Dedifferentiated amniotic fluid mesenchymal stem cell (primary cell): ENCODE data around the gene KLRF1.

Experiments
- DNase-seq: peaks from one replicate; pipeline ENCODE4 v3.0.0-alpha.2; 2016; ENCODE audit errors: extremely low spot score

KLRF1 gene, protein sequence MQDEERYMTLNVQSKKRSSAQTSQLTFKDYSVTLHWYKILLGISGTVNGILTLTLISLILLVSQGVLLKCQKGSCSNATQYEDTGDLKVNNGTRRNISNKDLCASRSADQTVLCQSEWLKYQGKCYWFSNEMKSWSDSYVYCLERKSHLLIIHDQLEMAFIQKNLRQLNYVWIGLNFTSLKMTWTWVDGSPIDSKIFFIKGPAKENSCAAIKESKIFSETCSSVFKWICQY

DNA sequence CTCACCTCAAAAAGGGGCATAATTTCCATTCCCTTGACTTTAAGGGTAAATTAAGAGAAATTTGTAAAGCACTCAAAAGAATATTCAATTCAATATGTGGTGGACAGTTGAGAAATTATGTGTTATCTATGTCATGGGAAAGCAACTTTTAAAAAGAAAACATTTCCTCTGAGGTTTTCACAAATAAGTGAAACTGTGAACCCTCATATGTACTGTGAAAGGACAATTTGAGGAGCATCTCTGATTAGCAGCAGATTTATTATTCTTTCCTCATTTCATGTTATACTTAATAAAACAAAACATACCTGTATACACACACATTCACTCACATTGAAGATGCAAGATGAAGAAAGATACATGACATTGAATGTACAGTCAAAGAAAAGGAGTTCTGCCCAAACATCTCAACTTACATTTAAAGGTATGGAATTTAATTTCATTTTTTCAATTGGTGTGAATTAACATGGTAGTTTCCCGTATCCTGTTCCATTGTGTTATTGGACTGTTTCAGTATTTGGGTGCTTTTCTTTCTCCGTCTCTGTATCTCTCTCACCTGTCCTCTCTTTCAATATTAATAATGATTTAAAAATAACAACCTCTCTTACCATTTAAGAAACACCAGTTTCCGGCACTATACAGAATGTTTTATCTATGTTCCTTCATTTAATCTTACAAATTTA, at the start of gene KLRF1:
Gene KLRF1, plus strand, starts transcription at position 273 of the 680 bp plus-strand sequence. Its CDS starts 64 bp downstream, at position 337.
- no peak for DNase-seq

DNA sequence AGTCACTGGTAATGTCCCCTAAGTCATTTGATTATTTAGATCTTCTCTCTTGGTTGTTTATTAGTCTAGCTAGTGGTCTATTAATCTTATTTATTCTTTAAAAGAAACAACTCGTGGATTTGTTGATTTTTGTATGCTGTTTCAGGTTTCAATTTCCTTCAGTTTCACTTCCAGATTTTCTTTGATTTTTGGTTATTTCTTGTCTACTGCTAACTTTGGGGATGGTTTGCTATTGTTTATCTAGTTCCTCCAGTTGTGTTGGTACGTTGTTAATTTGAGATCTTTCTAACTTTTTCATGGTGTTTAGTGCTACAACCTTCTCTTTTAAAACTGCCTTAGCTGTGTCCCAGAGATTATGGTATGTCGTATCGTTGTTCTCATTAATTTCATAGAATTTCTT, 48.1 kb upstream of the KLRF1 start:
- DNase-seq = no peak

DNA sequence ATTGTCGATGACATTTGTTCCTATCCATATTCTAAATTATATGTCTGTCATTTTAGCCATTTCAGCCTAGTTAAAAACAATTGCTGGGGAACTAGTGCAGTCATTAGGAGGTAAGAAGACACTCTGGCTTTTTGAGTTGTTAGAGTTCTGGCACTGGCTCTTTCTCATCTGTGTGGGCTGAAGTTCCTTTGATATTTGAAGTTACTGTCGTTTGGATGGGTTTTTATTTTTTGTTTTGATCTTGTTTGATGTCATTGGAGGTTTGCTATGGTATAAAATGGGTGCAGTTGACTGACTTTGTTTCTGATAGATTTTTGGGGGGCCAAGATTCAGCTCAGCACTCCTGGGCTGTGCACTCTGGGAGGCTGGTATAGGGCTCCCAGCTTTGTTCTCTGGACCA, 45.9 kb upstream of the KLRF1 start:
- no peak for DNase-seq

DNA sequence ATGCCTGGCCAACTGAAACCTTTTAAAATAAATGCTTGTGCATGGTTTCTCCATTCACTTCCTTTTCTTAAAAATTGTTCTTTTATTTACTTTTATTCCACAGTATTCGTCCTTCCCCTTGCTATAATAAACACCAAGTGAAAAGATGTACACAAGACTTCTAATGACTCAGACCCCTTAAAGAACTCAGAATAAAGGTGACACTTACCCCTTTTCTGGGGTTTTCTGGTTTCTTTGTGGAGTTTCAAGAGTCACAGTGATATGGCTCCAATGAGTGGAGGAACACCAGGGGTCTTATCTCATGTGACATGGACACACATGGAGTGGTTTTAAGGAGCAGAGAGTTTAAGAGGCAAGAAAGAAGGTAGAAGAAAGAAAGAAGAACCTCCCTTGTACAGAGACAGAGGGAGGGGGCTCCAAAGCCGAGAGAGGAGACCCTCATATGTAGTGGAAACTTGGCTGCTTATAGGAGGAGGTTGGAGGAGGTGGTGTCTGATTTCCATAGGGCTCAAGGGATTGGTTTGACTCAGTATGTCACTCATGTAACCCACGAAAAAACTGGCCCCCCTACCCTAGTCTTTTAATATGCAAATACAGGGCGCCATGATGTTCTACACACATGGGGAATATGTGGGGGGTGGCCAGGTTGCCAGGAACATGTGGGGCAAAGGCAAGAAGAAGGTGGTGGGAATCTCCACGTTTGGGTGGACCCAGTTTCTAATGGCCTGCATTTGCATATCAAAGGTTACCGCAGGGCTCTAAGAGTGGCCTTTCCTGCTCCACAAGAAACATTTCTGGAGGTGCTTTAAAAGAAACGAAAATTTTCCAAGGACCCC, 44.5 kb upstream of the KLRF1 start:
- DNase-seq = no peak

DNA sequence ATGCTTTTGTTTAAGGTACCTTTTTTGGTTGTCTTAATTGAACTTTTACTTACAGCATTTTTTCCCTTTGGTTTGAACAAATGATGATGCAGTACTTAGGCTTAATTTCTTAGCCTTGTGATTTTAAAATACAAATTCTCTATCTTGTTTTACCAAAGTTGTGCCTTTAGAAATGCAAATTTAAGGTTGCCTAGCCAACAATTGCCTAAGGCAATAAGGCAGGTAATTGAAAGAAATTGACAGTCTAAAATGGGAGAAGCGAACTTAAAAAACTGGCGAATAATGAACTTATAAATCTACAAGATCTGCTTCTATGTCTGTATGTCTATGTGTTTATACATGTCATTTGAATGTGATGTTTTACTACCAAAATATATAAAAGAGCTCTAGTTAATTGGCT, 43.0 kb upstream of the KLRF1 start:
- DNase-seq = no peak

DNA sequence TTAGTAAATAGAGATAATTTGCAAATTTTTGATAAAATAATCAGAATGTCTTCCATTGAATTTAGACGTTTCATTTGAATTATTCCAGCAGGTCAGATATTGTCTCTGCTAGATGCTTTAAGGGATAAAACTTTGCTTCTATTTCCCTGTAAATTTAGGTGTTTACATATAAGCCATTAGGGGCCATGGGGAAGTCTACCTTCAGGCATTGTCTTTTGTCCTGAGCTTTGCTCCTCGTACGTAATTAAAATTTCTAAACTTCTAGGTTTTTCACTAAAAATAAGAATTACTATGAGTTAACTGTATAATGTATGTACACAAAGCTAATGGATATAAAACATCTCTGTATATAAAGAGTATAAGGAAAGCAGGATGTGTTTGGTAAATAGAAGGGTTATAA, 42.5 kb upstream of the KLRF1 start:
- DNase-seq = no peak

DNA sequence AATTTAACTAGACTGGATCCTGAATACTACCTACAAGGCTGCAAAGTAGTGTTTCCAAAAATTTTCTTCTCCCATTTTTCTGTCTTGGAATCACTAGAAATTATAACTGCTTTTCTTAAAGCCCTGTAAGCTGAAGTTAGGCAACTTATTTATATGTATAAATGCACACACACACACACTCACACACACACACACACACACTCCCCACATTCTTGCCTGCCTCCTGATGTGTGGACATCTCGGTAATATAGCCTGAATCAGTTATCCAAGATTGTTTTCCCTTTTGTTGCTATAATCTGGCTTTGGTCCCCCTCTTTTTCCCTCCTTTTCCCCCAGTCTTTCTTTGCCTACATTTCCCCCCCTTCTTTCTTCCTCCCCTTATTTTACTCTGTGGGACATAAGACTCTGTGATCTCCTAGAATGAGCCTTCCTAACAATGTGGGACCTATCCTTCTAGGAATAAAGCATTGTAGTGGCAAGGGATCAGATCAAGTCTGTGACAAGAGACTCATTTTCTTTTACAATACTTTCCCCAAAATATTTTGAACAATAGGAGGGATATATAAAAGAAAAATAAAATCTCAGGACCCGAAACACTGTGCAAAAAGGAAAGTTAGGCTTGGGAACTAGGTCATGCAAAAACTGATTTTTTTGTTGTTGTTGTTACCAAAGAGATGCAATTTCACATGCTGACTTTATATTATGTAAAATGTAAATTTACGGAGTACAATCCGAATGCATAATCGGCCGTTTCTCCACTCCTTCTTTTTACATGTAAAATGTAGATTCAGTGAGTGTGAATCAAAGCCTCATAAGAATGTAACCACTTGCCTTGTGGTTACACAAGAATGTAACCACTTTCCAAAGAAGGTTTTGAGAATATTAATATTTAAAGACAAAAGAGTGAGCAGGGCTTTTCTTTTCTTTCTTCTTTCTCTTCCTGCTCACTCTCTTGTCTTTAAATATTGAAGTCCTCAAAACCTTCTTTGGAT, 40.3 kb upstream of the KLRF1 start:
- DNase-seq = no peak

DNA sequence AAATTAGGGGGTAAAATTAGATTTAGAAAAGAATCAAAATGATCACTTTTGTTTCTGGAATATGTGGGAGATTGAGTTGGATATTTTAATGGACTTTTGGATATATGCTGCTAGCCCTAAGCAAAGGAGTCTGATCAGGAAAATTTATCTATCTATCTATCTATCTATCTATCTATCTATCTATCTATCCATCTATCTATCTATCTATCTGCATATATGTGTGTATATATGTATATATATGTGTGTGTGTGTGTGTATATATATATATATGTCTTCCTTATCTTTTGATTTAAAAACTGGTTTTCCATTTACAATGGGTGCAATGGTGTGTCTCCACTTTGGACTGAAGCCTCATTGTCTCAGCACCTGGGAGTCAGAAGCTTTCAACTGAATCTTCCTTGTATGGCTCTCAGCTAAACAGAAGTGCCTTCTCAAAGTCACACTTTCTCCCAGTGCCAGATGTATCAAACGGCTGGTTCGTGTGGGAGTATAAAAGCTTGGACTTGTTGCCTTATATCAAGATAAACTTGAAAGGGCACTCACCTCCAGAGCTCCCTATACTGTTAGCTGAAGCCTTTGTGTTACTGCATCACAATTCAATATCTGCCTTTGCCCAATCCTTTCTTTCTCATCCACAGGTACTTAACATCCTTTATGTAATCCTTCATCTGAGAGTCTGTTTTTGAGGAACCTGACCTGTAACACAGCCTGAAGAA, 34.9 kb upstream of the KLRF1 start:
- no peak for DNase-seq

DNA sequence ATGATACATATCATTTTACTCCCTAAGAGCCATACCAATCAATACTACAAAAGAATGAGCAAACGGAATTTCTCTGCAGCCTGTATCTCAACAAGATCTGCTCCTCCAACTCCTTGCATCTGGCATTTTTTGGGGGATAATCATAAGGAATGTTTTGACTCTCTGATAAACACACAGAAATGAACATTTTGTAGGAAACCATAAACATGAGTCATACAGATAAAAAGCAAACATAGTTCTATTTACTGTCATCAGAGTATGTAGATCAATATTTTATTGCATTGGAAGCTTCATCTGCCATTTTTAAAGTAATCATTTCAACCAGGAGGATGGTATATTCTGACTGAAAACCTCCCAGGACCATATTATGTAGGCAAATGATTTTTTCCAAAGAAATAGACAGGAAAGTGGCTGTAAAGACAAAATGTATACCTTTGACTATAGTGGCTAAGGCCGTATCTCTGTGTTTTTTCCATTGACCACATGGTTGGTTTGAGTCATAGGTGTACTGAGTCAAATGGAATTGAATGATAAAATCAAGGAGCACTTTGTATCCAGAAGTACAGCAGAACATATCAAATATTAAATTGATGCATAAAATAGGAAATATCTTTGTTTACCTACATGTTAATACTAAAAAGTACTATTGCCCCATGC, 34.2 kb upstream of the KLRF1 start:
- peak; percentile 23 for DNase-seq

DNA sequence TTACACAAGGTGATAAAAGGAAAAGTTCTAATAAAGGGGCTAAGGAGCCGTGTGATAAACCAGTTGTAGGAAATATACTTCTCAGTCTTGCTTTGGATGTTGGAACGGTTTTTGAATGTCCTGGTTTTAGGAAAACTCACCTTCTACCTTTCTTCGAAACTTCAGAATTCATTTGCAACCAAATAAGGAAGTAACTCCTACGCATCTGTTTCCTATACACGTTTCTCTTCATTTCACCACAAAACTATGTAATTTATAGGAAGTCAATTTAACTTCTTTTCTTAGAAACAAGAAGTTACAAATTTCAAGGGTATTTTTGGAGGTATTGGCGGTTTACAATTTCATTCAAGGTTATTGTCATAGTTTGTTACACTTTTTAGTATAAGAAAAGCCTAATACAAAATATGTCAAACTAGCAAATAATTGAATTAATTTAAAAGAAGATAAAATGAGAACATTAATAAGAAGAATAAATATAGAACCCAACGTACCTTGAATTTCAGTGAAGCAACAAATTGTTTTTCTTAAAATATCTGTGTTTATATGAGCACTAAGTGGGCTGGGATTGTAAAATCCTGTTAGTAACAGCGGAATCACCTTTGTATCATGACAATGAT, 33.4 kb upstream of the KLRF1 start:
- DNase-seq = no peak

DNA sequence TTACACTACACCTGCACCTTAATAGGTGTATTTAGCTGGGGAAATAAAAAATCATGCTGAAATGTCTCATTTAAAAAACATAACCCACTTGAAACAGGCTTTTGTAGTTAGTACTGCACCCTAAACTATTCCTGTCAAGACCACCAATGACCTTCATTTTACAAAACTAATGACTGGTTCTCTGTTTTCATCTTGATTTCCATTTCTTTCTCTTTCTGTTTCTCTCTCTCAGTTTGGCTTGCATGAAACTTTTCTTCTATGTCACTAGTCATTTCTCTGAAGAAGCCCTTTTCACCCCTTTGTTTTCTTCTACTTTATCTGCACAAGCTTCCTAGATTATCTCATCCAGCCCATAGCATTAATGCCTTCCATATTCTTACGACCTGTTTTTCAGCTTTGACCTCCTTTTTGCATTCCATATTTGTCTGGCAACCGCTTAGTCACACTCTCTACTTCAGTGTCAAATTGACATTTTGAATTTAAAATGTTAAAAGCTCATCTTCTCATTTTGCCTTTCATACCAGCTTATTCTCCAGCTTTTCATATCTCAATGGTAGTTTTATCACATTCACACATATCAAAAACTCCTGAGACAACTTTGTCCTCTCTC, 32.7 kb upstream of the KLRF1 start:
- no peak for DNase-seq

DNA sequence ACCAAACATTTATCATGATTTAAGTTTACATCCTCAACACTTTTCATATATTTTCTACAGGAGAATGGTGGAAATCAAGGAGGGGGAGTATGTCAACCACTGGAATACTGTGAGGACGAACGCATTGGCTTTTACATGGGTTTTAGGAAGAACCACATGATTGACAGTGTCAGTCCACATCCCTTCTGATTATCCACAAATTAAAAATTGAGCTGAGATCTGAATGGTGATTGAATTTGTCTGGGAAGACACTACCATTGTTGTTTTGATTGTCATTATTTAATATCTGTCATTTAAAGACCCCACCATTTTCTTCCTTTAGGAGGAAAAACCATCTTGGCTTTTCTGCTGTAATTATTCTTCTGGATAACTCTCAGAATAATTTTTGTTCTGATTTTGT, 31.3 kb upstream of the KLRF1 start:
- no peak for DNase-seq

DNA sequence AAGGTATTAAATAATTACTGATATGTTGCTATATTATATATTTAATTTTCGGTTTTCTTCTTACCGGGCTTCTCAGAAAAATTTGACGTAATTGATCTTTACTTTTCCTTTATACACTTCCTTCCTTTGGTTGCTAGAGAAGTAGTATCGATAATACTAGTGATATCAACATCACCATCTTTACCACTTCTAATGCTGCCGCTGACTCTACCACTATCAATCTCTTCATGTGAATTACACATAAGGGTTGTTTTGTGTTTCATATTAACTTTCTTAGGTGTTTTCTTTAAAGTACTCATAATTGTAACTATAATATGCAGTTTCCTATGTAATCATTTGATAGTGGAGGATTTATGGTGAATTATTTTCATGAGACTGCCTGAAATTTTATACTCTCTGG, 30.9 kb upstream of the KLRF1 start:
- no peak for DNase-seq

DNA sequence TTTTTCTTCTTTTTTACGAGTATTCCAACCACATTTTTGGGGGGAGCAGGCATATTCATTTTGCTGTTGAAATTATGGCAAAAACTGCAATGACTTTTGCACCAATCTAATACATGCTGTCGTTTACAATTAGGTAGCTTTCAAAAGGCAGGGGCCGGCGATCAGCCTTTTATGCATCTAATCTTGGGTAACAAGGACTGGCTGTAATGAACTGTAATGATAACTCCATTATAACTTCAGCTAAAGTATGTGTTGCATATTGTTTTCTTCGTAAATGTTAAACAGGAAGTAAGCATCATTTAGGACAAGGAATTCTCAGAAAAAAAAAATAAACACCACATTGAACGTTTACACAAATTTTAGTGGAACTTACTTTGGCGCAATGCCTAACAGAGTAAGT, 30.3 kb upstream of the KLRF1 start:
- DNase-seq = no peak

DNA sequence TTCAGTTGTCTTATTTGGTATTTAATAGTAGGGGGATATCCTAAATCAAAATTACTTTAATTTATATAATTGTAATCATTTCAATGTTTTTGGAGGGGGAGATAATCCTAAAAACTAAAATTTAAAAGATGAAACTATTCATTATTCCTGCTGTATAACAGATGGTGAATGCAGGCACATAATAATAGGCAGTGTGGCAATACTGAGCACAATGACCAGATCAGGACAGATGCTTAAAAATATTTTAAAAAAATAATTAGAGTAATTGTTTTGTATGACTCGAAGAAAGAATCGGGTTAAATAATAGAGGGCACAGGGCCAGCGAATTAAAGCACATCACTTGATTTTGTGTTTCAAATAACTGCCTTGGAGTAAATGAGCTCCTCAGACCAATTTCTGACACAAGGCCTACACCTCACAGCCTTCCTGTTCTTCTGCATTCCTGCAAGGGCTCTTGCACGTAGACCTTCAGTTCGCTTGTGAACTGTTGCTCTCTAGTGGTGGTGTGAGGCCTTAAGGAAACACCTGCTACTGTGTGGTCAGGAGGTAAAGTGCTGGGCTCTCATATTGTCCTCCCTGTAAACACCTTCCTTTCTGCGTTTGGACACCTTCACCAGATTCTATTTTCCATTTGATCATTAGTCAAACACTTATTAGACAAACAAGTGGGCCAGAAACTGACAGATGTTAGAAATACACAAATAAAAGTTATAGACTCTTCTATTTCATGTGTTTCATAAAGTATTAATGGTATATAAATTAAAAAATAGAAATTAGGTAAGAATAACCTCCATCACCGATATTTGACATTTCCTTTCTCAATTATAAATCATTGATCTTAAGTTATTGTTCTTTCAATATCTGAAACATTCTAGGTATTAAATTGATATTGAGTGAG, 29.3 kb upstream of the KLRF1 start:
- no peak for DNase-seq

DNA sequence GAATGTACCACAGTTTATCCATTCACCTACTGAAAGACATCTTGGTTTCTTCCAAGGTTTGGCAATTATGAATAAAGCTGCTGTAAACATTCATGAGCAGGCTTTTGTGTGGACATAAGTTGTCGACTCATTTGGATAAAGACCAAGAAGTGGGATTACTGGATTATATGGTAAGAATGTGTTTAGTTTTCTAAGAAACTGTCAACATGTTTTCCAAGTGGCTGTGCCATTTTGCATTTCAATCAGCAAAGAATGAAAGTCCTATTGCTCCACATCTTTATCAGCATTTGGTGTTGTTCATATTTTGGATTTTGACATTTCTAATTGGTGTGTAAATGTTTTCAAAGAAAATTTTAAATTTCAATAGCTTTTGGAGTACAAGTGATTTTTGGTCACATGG, 27.3 kb upstream of the KLRF1 start:
- no peak for DNase-seq

DNA sequence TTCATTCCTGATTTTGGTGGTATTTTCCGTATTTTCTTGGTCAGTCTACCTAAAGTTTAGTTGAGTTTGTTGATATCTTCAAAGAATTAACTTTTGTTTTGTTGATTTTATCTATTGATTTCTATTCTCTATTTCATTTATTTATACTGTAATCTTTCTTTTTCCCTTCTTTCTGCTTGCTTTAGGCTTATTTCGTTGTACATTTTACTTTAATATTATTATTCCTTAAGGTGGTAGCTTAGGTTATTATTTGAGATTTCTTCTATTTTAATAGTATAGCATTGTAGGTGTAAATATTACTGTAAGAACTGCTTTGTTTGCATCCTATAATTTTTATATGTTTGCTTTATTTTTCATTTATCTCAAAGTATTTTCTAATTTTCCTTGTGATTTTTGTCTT, 21.4 kb upstream of the KLRF1 start:
- DNase-seq = no peak

DNA sequence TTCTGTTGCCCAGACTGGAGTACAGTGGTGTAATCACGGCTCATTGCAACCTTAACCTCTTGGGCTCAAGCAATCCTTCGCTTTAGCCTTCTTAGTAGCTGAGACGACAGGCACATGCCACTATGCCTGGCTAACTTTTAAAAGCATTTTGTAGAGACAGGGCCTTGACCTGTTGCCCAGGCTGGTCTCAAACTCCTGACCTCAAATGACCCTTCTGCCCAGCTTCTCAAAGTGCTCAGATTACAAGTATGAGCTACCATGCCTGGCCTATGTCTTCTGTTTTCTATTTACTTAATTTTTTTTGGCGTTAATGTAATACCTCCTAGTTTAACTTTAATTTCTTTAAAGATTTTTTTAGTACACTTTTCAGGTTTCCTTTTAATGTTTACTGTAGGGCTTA, 20.6 kb upstream of the KLRF1 start:
- DNase-seq = no peak

DNA sequence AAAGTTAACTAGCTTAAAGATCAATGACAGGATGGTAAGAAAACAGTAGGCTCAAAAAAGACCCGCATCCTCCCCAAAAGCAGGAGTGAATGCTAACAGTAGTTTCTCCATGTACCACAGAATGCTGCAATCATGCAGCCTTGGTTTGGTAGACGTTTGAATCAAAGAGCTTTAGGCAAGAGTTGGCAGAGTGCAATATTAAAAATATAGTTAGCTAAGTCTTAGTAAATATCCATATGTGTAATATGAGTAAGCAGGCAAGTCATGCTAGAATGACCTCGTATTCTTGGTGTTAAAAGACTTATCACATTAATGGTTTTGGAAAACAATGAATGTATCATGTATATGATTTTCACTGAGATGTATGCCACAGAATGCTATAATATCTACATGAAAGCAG, 18.8 kb upstream of the KLRF1 start:
- DNase-seq = no peak
